HL-60/S4 (cell line): Measurements from ENCODE around the gene DNAH2.
"Not testable (repeated sequence)": the region's sequence is repeated elsewhere in the genome, so short reads cannot be mapped to it uniquely, and the experiment has no call there.

Source experiments
- in situ Hi-C: fragments of 300-500 bp; cut with MboI; formaldehyde crosslinking; loops from 2 replicates; pipeline ENCODE4 v1.14.3; 2022; ENCODE audit warnings: low sequenced_read_pairs

DNAH2 gene

GRCh38 chr17:7862692-7863437 lies 145.3 kb downstream of the DNAH2 start:
- in situ Hi-C loops, result no loop called here

- in situ Hi-C loops, result not testable (repeated sequence)
Observed at GRCh38 chr17:7864384-7864783, 146.8 kb downstream of the DNAH2 start.

GRCh38 chr17:7864995-7865650 lies 147.6 kb downstream of the DNAH2 start:
- in situ Hi-C loops, result no loop called here

GRCh38 chr17:7867881-7868329 lies 150.4 kb downstream of the DNAH2 start:
- in situ Hi-C loops, result no loop called here

- in situ Hi-C loops, result no loop called here
Observed at GRCh38 chr17:7873051-7873450, 155.5 kb downstream of the DNAH2 start.

- in situ Hi-C loops, result no loop called here
Observed at GRCh38 chr17:7875804-7876370, 158.3 kb downstream of the DNAH2 start.

- in situ Hi-C loops, result no loop called here
Observed at GRCh38 chr17:7878234-7878633, 160.7 kb downstream of the DNAH2 start.

- in situ Hi-C loops, result no loop called here
Observed at GRCh38 chr17:7880076-7880868, 162.7 kb downstream of the DNAH2 start.

GRCh38 chr17:7881276-7882054 lies 163.9 kb downstream of the DNAH2 start:
- in situ Hi-C loops, result no loop called here

- in situ Hi-C loops, result no loop called here
Observed at GRCh38 chr17:7882068-7882467, 164.5 kb downstream of the DNAH2 start.

GRCh38 chr17:7882629-7883028 lies 165.1 kb downstream of the DNAH2 start:
- in situ Hi-C loops, result no loop called here
